RKO (cell line): ENCODE measurements around the gene CDKN2A.

ENCODE experiments used
- DNase-seq: peaks from one replicate; pipeline ENCODE4 v3.0.0-alpha.2; 2016; ENCODE audit warnings: low spot score

The CDKN2A gene

GRCh38 chr9:21993893-21994555 is at the start of gene CDKN2A:
Gene CDKN2A, minus strand, starts transcription at chr9:21994392.
- no peak for DNase-seq

GRCh38 chr9:22043928-22044327 is 49.7 kb upstream of the CDKN2A start:
- DNase-seq, result no peak

- DNase-seq, result no peak
Measured at GRCh38 chr9:22041775-22042174, 47.6 kb upstream of the CDKN2A start.

GRCh38 chr9:22041344-22041743 is 47.2 kb upstream of the CDKN2A start:
- DNase-seq, result no peak

GRCh38 chr9:22040760-22041159 is 46.6 kb upstream of the CDKN2A start:
- DNase-seq, result peak; percentile 10

GRCh38 chr9:22039258-22039657 is 45.1 kb upstream of the CDKN2A start:
- DNase-seq, result no peak

GRCh38 chr9:22037954-22038690 is 43.9 kb upstream of the CDKN2A start:
- peak; percentile 78 for DNase-seq

- DNase-seq, result no peak
Measured at GRCh38 chr9:22036866-22037626, 42.9 kb upstream of the CDKN2A start.

- no peak for DNase-seq
Measured at GRCh38 chr9:22035591-22036011, 41.4 kb upstream of the CDKN2A start.

- no peak for DNase-seq
Measured at GRCh38 chr9:22033012-22033630, 38.9 kb upstream of the CDKN2A start.

GRCh38 chr9:22031655-22032411 is 37.6 kb upstream of the CDKN2A start:
- no peak for DNase-seq

GRCh38 chr9:22030101-22030598 is 36.0 kb upstream of the CDKN2A start:
- DNase-seq, result peak; percentile 31

- no peak for DNase-seq
Measured at GRCh38 chr9:22029231-22029630, 35.0 kb upstream of the CDKN2A start.

- DNase-seq, result no peak
Measured at GRCh38 chr9:22028394-22028793, 34.2 kb upstream of the CDKN2A start.

GRCh38 chr9:22026696-22027095 is 32.5 kb upstream of the CDKN2A start:
- DNase-seq, result no peak

- DNase-seq, result no peak
Measured at GRCh38 chr9:22022396-22022795, 28.2 kb upstream of the CDKN2A start.

- no peak for DNase-seq
Measured at GRCh38 chr9:22010866-22011625, 16.9 kb upstream of the CDKN2A start.

- no peak for DNase-seq
Measured at GRCh38 chr9:22009506-22009867, 15.3 kb upstream of the CDKN2A start.

- DNase-seq, result peak; percentile 95
Measured at GRCh38 chr9:22008717-22009505, 14.7 kb upstream of the CDKN2A start, which contains the start of gene CDKN2B. Gene CDKN2B, minus strand, starts transcription at chr9:22009305. Its CDS starts 352 bp downstream, at chr9:22008953.

GRCh38 chr9:22008384-22008716 is 14.2 kb upstream of the CDKN2A start:
- DNase-seq, result no peak
